Stimulated activated CD8-positive, alpha-beta memory T cell treated with anti-CD3 and anti-CD28 coated beads, Interleukin-15, amount 100 ng/mL, for 48 hours (primary cell): ENCODE measurements around the gene PKIB.

Experiments used
- DNase-seq, 2 donors: peaks; one replicate each; pipeline ENCODE4 v3.0.0-alpha.2; 2020; ENCODE audit warnings: low read depth in 2 of 2

PKIB gene

GRCh38 chr6:122666418-122666817 lies 56.2 kb downstream of the PKIB start:
- DNase-seq: no peak

GRCh38 chr6:122669418-122669817 lies 59.2 kb downstream of the PKIB start:
- no peak for DNase-seq

GRCh38 chr6:122669868-122670267 lies 59.7 kb downstream of the PKIB start:
- no peak for DNase-seq

GRCh38 chr6:122671251-122671650 lies 61.0 kb downstream of the PKIB start:
- no peak for DNase-seq

GRCh38 chr6:122673343-122673961 lies 63.2 kb downstream of the PKIB start:
- DNase-seq: no peak

GRCh38 chr6:122676146-122676545 lies 65.9 kb downstream of the PKIB start:
- no peak for DNase-seq

- DNase-seq: no peak
Measured at GRCh38 chr6:122676688-122677087, 66.5 kb downstream of the PKIB start.

- no peak for DNase-seq
Measured at GRCh38 chr6:122677406-122677805, 67.2 kb downstream of the PKIB start.

- no peak for DNase-seq
Measured at GRCh38 chr6:122678841-122679240, 68.6 kb downstream of the PKIB start.

- DNase-seq: no peak
Measured at GRCh38 chr6:122681705-122682104, 71.5 kb downstream of the PKIB start.

- DNase-seq: no peak
Measured at GRCh38 chr6:122683989-122684651, 73.9 kb downstream of the PKIB start.

GRCh38 chr6:122692175-122692598 lies 82.0 kb downstream of the PKIB start:
- DNase-seq: no peak

- DNase-seq: no peak
Measured at GRCh38 chr6:122692807-122693580, 82.8 kb downstream of the PKIB start.

- no peak for DNase-seq
Measured at GRCh38 chr6:122694075-122694474, 83.9 kb downstream of the PKIB start.

- no peak for DNase-seq
Measured at GRCh38 chr6:122694602-122695001, 84.4 kb downstream of the PKIB start.

- no peak for DNase-seq
Measured at GRCh38 chr6:122695188-122695587, 85.0 kb downstream of the PKIB start.

- DNase-seq: no peak
Measured at GRCh38 chr6:122696079-122696478, 85.9 kb downstream of the PKIB start.

- DNase-seq: no peak
Measured at GRCh38 chr6:122696853-122697252, 86.6 kb downstream of the PKIB start.

- DNase-seq: no peak
Measured at GRCh38 chr6:122697458-122697857, 87.3 kb downstream of the PKIB start.

GRCh38 chr6:122701666-122702065 lies 91.5 kb downstream of the PKIB start:
- no peak for DNase-seq

- DNase-seq: no peak
Measured at GRCh38 chr6:122702841-122703240, 92.6 kb downstream of the PKIB start.

GRCh38 chr6:122704066-122704465 lies 93.9 kb downstream of the PKIB start:
- DNase-seq: no peak

GRCh38 chr6:122709922-122710512 lies 99.8 kb downstream of the PKIB start:
- no peak for DNase-seq
